ENCODE data around the gene MTARC1.

- TF ChIP-seq CTCF (IDR thresholded peaks at IDR 0.05; ENCODE audit: low read depth, low read length) (no peak), EZH2phosphoT487 (IDR thresholded peaks at IDR 0.05; ENCODE audit: low read depth) (no peak)
Observed at GRCh38 chr1:220809187-220809550, 22.5 kb downstream of the MTARC1 start.
